Spinal cord (tissue), 10 donors: Measurements from ENCODE around the gene CLIP3. TPM values are rescaled to one million over a fixed set of nuclear protein-coding genes. Genes with fewer than 3 reads are reported as not detected.
A peak's percentile ranks its signal among the peaks of the same experiment; 100 is the strongest.

Experiments used
- DNase-seq, 6 donors: peaks; one replicate each; pipeline versions ENCODE4 v3.0.0 to v3.0.0-alpha.2; 2013 to 2015; ENCODE audit warnings: low spot score in 6 of 6, low read depth in 4 of 6
- H3K27ac ChIP-seq: one replicate; pipeline ENCODE4 v1.5.1; 2013; ENCODE audit warnings: low read depth, low read length, control low read depth
- H3K27me3 ChIP-seq: one replicate; pipeline ENCODE4 v1.6.1; 2013; ENCODE audit warnings: low read length; ENCODE audit not compliant: control insufficient read depth, insufficient read depth
- H3K36me3 ChIP-seq: one replicate; pipeline ENCODE4 v1.6.1; 2013; ENCODE audit warnings: low read length; ENCODE audit not compliant: control insufficient read depth, insufficient read depth
- H3K4me1 ChIP-seq: one replicate; pipeline ENCODE4 v1.6.1; 2013; ENCODE audit warnings: low read length; ENCODE audit not compliant: control insufficient read depth, insufficient read depth
- H3K4me3 ChIP-seq: one replicate; pipeline ENCODE4 v1.5.1; 2013; ENCODE audit warnings: low read depth, low read length, control low read depth
- H3K9me3 ChIP-seq: one replicate; pipeline ENCODE4 v1.6.1; 2013; ENCODE audit warnings: low read length; ENCODE audit not compliant: control insufficient read depth, insufficient read depth
- WGBS: methylation state at CpG from one replicate; pipeline ENCODE4 v1.1.5; 2013; ENCODE audit warnings: missing lambda C conversion rate; ENCODE audit not compliant: insufficient coverage; 5-methylcytosine and 5-hydroxymethylcytosine counted together
- polyA plus RNA-seq, 2 donors: library from polyadenylated mRNA; unstranded; fragments of 120-200 nt; gene quantifications; one replicate each; pipeline ENCODE4 v1.2.1, GENCODE V29; 2013; ENCODE audit not compliant: insufficient read length in 2 of 2
- total RNA-seq, 2 donors: library from RNA; depleted of rRNA in 1 of 2; stranded (reverse); fragments of 120-200 nt in 1 of 2; fragments of >200 nt in 1 of 2; gene quantifications; one replicate each; pipeline versions ENCODE4 v1.2.3 to v1.2.4, GENCODE V29; 2013 to 2014
- donor health status: healthy.

CLIP3 gene
- total and polyA plus RNA-seq, 4 donors = 25.2 to 331 (median 174) TPM

DNA sequence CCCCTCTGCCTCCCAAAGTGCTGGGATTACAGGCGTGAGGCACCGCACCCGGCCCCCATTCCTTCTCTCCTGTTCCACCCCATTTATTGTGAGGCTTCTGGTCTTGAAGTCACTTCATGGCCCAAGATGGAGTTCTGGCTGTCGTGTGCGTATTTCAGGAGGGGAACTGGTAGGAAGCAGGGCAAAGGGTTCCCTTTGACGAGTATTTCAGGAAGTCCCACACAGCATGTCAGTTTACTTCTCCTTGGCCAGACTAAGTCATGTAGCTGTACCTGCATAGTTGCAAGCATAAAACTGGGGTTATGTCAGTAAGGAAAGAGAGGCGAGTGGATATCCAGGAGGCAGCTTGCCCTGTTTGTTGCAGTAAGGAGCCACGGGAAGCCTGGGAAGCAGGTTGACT, 32.2 kb upstream of the CLIP3 start:
- no peak overlapping the region for H3K4me3 ChIP-seq
- no peaks in the 10 kb centered on the region for H3K9me3 ChIP-seq
- 91% methylated on average over 4 of the region's 8 CpGs for WGBS
- H3K27ac ChIP-seq = no peak overlapping the region
- peaks cover 34% of the 10 kb centered on the region for H3K36me3 ChIP-seq
- no peak for DNase-seq
- no peaks in the 10 kb centered on the region for H3K27me3 ChIP-seq
- H3K4me1 ChIP-seq = no peaks in the 10 kb centered on the region

DNA sequence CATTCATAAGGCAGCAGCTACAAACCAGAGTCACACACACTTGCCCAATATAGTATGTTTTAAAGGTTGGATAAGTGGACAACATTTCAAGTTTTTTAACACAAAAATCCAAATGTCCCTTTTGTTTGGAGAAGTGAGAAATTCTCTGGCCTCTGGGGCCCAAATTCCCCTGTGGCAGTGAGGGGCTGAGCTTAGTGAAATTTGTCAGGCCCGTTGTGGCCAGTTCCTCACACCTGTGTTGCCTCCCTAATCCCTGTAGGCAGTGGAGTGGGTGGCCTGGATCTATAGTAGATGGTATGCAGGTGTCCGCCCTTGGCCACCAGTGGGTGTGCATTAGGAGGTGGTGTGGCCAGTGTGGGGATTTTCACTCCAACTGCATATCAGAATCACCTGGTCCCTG, 28.7 kb upstream of the CLIP3 start:
- 100% methylated on average over 1 of the region's 2 CpGs for WGBS
- DNase-seq = no peak
- Histone ChIP-seq H3K36me3 (peaks cover 19% of the 10 kb centered on the region), H3K9me3 (no peaks in the 10 kb centered on the region), H3K27ac (no peak overlapping the region), H3K4me3 (no peak overlapping the region), H3K4me1 (no peaks in the 10 kb centered on the region), H3K27me3 (no peaks in the 10 kb centered on the region)

DNA sequence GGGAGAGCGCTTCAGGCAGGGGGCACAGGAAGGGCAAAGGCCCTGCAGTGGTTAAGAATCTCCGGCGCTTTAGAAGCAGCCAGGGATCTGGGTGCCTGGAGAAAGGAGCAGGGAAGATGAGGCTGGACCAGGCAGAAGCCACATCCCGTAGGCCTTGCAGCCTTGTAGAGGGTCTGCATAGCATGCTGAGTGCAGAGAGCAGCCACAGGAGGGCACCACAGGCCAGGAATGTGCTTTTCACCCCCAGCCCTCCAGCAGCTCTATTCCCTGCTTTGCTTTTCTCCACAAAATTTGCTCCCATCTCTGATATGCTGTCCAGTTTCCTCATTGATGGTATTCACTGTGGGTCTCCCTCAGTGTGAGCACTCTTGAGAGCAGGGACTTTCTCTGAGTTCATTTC, 27.8 kb upstream of the CLIP3 start:
- Histone ChIP-seq H3K4me3 (no peak overlapping the region), H3K4me1 (peaks cover 5% of the 10 kb centered on the region), H3K27ac (no peak overlapping the region), H3K9me3 (no peaks in the 10 kb centered on the region), H3K27me3 (no peaks in the 10 kb centered on the region), H3K36me3 (peaks cover 13% of the 10 kb centered on the region)
- peak in 2 of 6 donors; percentile 9 to 25 for DNase-seq
- 88% methylated on average over 4 of the region's 4 CpGs for WGBS

DNA sequence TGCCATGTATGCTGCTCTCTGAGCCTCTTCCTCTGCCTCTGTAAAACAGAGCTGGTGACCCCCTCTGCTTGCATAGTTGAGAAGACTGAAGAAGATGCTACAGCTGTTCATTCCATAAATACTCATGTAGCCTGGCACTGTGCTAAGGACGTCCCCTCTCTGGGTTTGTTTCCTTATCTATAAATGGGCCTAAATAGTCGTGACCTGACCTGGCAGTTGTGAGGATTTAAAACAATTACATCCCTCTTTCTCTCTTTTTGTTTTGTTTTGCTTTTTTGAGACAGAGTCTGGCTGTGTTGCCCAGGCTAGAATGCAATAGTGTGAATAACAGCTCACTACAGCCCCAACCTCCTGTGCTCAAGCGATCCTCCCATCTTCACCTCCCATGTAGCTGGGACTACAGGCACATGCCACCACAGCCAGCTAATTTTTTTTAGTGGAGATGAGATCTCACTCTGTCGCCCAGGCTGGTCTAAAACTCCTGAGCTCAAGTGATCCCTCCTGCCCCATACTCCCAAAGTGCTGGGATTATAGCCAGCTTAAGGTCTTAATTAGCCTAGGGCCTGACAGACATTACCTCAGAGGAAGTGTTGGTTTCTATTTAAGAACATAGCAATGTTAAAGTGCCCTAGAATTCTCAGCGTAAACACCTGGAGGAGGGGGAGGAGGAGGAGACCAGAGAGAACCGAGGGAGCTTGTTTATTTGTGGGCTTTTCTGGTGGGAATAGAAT, 26.7 kb upstream of the CLIP3 start:
- Histone ChIP-seq H3K27ac (no peak overlapping the region), H3K9me3 (no peaks in the 10 kb centered on the region), H3K4me1 (peaks cover 10% of the 10 kb centered on the region), H3K4me3 (no peak overlapping the region), H3K27me3 (no peaks in the 10 kb centered on the region), H3K36me3 (peaks cover 13% of the 10 kb centered on the region)
- WGBS = 100% methylated on average over 1 of the region's 6 CpGs
- no peak for DNase-seq

DNA sequence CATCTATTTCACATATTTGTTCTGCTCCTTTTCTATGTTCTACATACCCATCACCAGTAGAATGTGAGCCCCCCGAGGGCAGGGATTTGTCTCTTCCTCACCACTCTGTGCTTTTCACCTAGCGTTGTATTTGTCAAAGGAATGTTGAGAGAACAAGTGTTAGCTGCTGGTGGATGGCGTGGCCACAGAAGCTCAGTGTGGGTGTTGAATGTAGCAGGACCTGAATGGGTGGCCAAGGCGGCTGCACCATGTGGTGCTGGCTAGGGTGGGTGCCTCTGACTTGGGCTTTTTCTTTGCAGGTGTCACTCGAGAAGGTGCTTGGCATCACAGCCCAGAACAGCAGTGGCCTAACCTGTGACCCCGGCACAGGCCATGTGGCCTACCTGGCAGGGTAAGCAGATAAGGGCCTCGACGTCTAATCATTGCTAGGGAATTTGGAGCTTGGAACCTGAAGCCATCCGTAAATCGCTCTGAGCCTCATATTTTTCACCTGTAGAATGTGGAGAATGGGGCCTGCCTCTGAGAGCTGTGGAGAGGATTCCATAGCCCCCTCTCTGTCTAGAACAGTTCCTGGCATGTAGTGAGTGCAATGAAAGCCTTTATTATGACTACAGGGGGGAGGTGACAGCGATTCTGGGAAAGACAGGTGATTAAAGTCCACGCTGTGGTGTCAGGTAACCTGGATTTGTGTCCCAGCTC, 26.0 kb upstream of the CLIP3 start:
- no peak overlapping the region for H3K4me3 ChIP-seq
- WGBS = 89% methylated on average over 11 of the region's 12 CpGs
- no peak overlapping the region for H3K27ac ChIP-seq
- no peaks in the 10 kb centered on the region for H3K9me3 ChIP-seq
- no peak for DNase-seq
- peaks cover 13% of the 10 kb centered on the region for H3K4me1 ChIP-seq
- H3K27me3 ChIP-seq = no peaks in the 10 kb centered on the region
- H3K36me3 ChIP-seq = peaks cover 13% of the 10 kb centered on the region

DNA sequence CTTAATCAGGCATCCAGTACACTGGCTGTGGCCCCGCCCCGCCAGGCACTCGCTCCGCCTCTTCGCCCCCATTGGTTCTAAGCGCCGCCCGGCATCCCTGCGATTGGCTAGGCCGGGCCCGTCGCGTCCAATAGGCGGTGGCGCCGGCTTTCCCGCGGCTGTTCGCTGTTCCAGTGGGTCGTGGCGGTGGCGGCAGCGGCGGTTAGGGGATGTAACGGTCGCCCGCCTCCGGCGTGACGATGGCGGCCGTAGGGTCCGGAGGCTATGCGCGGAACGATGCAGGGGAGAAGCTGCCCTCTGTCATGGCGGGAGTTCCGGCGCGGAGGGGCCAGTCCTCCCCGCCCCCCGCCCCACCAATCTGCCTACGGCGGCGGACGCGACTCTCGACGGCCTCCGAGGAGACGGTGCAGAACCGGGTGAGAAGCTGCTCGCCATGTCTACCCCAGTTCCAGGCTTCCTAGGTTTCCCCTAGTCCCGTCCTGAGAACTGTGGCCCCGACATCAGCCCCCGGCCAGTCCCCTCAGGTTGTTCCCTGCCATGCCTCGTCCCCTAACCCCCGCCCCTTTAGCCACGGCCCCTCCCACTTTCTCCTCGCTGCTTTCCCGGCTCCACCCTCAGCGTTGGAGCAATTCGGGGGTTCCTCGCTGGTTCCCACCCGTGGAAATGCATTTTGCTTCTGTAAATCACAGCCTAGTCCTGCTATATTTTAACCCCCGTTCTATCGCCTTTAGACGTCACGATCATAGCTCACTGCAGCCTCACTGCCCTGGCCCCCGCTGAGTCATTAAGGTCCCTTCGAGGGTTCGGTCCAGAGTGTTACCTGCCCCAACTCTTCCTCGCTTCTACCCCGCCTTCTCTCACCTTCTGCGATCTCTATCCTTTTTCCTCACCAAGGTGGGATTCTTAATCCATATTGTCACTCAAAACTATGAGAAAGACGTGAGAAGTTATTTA, 22.3 kb upstream of the CLIP3 start, which contains the start of gene WDR62:
Gene WDR62 (plus strand): TSS at position 165 of the 954 bp plus-strand sequence. CDS start 75 bp downstream, at position 240.
- H3K4me3 ChIP-seq = peak within 1 kb of the TSS; percentile 81
- DNase-seq = peak in 3 of 6 donors; percentile 9 to 90 (median 40)

DNA sequence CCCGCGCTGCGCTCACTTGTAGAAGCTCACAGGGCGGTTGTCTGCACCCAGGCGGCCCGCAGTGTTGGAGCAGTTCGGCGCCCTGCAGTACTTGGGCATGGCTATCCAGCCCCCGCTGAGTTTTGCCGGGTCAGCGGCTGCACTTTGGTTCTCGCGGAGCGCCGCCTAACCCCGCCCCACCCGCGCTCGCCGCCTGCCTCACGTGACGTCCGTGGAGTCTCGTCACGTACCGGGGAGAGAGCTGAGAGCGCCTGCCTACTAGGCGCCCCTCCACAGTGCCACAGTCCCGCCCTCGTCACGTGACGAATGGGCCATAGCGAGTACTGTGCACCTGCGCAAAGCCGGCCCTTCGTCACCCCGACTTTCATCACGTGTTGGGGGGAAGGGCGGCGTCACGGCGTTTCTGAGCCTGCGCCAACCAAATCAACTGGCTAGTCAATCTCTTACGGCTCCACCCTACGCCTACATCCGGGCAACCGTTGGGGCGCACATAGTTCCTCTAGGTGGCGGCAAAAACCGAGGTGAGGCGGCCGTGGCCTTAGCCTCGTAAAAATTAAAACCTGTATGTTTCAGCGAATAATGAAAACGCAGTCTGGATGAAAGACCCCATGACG, 21.6 kb upstream of the CLIP3 start, which contains the start of gene THAP8:
Gene THAP8 (minus strand): TSS at position 167 of the 614 bp plus-strand sequence. CDS start 68 bp downstream, at position 99.
- Histone ChIP-seq H3K4me1 (peaks cover 23% of the 10 kb centered on the region), H3K36me3 (no peaks in the 10 kb centered on the region), H3K27me3 (no peaks in the 10 kb centered on the region), H3K4me3 (peak within 1 kb of the TSS; percentile 81), H3K27ac (peak within 1 kb of the TSS; percentile 99), H3K9me3 (no peaks in the 10 kb centered on the region)
- DNase-seq = peak; percentile 99 to 100 (median 100)
- under 1% methylated on average over 56 of the region's 56 CpGs for WGBS

More for the DNA sequence above, 22.3 kb upstream of the CLIP3 start, which contains the start of gene WDR62:
- Histone ChIP-seq H3K4me1 (peaks cover 23% of the 10 kb centered on the region), H3K27ac (peak within 1 kb of the TSS; percentile 99), H3K9me3 (no peaks in the 10 kb centered on the region), H3K36me3 (peaks cover 5% of the 10 kb centered on the region), H3K27me3 (no peaks in the 10 kb centered on the region)
- WGBS = under 1% methylated on average over 69 of the region's 76 CpGs

DNA sequence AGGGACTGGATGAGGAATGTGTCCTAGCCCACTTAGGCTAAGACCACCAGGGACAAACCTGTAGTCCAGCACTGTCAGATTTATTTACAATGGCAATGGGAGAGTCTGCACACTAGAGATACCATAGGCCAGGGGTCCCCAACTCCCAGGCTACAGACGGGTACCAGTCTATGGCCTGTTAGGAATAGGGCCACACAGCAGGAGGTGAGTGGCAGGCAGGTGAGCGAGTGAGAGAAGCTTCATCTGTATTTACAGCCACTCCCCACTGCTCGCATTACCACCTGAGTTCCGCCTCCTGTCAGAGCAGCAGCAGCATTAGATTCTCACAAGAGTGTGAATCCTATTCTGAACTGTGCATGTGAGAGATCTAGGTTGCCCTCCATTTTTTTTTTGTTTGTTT, 19.0 kb upstream of the CLIP3 start:
- no peaks in the 10 kb centered on the region for H3K27me3 ChIP-seq
- H3K27ac ChIP-seq = no peak overlapping the region
- peaks cover 23% of the 10 kb centered on the region for H3K4me1 ChIP-seq
- DNase-seq = no peak
- H3K4me3 ChIP-seq = no peak overlapping the region
- H3K36me3 ChIP-seq = no peaks in the 10 kb centered on the region
- WGBS = 90% methylated on average over 2 of the region's 4 CpGs
- H3K9me3 ChIP-seq = no peaks in the 10 kb centered on the region

DNA sequence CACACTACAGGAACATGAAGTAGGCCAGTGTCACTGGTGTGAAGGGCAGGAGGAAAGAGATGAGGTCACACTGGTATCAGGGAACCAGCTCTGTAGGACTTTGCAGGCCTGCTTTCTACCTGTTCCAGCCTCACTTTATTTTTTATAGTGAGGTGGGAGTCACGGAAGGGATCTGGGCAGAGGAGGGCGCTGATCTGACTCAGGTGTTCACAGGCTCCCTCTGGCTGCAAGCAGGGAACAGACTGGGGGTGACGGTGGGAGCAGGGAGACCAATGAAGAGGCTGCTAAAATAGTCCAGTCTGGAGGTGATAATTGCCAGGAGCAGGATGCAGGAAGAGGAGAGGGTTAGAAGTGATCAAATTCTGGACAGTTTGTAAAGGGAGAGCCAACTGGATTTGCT, 18.6 kb upstream of the CLIP3 start:
- H3K36me3 ChIP-seq = no peaks in the 10 kb centered on the region
- no peaks in the 10 kb centered on the region for H3K27me3 ChIP-seq
- no peak overlapping the region for H3K4me3 ChIP-seq
- H3K27ac ChIP-seq = no peak overlapping the region
- no peaks in the 10 kb centered on the region for H3K9me3 ChIP-seq
- peak in 1 of 6 donors; percentile 14 for DNase-seq
- peaks cover 23% of the 10 kb centered on the region for H3K4me1 ChIP-seq
- WGBS = 49% methylated on average over 3 of the region's 3 CpGs
